NCI-H2107 treated with DMSO at 0.1 percent for 48 hours (cell line): ENCODE results near the gene ADCY1.

Source experiments
- DNase-seq: peaks from one replicate; lab custom pipeline; 2025; ENCODE audit not compliant: unreplicated experiment; lab: John Stamatoyannopoulos, UW

ADCY1 gene

DNA sequence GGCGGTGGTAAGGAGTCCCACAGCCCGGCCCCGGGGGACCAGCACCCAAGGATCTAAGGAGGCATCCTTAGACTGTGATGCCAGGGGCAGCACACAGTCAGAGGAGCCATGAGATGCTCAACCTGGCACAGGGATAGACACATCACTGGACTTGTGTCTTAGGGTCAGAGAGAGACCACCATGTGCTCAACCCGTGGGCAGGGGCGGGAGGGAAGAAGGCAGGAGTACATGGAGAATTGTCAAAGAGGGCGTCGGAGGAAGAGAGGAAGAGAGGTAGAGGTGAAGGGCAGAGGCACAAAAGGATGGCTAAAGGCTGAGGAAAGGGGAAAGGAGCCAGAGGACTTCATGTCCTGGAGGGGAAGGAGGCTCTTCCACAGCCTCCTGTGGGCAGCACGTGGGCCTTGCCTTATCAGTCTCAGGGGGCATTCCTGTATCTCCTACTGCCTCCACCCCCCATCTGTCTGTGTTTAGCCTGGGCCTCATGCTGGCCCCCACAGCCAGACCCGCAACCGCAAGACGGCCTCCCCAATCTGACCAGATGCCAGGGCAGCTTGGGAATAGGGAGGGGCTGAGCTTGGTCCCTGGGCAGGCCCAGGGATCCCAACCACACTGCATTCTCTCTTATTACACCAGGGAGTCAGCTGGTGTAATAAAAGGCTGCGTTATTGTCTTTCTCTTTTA, 2.2 kb downstream of the ADCY1 start:
- no peak for DNase-seq

DNA sequence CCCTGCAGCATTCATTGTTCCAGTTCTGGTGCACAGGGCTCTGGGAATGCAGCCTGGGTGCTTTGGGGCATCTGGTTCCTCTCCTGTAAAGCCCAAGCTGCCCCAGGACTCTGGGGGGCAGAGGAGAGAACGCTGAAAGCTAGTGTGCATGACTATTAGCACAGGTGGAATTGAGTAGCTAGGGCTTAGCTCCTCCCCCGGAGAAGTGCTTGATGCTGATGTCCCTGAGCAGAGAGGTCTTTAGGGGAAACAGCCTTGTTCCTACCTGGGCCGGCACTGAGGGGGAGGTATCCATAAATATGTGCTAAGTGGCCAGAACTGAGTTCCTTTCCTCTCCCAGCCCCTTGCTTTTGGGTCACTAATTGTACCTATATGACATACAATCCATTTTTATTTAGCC, 3.9 kb downstream of the ADCY1 start:
- no peak for DNase-seq

DNA sequence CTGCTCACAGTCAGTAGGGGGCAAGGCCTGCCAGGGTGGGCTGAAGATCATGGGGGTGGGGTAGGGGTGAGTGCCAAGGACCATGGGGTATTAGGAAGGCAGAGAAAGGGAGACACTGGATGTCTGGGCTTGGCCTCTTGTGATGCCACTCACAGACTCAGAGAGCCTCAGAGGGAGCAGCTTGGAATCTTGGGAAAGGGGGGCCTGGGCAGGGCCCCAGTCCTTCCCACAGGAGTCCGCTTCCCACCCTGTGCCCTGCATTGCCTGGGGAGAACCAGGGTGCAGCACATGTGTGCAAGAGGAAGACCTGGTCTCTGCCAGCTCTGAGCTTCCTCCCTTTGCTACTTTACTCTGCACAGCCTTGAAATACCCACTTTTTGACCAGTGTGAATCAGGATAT, 4.3 kb downstream of the ADCY1 start:
- DNase-seq = no peak

DNA sequence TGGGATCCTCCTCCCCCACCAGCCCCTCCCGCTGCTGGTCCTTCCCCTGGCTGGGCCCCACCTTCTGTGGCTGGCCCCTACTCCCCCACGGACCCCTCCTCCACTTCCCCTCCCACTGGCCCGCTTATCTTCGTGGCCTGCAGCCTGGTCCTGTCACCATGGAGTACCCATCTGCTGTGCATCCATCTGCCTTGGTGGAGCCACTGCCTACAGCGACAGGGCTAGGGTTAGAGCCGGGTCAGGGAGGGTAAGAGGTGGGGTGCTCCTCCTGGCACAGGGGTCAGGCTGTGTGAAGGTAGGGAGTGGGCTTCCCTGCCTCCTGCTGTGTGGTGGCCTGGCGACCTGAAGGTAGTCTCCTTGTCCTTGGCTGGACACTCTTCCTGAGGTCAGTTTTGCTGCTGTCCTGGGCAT, 5.2 kb downstream of the ADCY1 start:
- no peak for DNase-seq

DNA sequence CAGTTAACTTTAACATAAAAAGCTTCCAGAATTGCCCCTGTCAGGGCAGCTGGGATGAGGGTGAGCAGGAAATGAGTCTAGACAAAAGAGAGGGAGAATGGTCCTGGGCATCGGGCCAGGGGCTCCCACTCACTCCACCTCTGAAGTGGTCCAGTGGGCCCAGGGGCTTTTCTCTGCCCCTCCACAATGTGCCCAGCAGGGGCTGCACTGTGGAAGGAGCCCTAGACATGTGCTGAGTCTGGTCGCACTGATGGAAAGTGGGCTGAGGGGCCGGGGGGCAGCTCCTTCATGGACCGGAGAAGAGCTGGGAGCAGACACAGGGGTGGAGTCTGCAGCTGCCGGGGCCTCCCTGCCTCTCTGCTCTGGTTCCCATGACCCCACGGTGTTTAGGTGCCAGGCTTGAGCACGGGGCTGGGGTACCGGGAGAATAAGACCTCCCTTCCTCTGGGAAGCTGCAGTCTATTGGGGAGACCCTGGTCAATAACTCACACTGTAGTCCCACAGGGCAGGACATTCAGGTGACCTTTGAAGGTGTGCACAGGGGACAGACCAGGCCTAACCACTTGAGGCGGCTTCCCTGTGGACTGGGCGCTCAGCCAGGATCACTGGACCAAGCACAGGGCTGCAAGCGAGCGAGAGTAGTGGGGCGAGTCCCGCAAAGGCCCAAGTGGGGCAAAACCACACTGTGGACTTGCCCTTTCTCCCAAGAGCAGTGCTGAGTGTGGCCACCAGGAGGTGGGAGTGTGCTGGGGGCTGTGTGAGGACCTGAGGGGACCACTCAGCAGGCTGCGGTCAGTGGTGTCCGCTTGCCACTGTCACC, 6.1 kb downstream of the ADCY1 start:
- DNase-seq = no peak

DNA sequence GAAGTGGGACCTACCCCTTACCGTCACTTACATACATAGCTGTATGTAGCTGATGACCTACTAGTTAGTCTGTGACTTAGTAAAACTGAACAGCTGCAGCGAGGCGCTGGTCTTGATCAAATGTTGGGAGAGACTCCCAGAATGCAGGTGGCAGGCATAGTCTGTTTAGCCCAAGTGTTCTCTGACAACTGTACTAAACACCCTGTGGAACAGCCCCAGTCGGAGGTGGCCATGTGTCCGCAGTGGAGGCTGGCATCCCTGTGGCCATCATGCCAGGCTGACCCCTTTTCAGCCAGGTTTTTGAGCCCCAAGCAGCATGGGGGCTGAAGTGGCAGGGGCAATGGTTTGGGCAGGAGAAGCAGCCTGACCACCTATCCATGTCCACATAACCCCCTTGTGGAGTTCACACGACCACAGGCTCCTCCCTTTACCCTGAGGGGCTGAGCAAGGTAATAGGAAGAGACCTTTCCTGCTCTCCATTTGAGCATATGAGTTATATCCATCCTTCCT, 7.2 kb downstream of the ADCY1 start:
- DNase-seq = no peak

DNA sequence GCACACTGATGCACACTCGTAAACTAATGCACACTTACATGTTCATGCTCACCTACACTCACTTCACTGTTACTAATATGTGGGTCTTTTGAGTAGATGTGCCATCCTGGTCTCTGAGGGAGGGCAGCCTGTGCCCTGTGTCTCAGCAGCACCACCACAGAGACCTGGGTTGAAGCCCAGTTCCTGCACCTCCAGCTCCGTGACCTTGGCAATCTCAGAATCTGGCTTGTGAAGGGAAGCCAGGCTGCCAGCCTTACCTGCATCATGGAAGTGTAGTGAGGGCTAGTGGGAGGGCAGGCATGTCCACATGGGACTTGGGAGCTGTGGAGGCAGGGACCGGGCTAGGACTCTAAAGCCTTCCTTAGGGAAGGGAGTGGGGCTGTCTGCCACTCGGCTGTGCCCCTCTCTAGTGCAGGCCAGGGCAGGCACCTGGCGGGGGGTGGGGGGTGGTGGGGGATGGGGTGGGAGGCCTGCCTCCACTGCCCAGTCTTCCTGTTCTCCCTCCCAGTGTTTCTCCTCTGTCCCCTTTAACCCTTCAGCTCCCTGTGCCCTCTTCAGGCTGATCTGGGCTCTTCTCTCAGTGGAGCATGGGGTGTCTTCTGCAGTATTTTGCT, 8.1 kb downstream of the ADCY1 start:
- no peak for DNase-seq

DNA sequence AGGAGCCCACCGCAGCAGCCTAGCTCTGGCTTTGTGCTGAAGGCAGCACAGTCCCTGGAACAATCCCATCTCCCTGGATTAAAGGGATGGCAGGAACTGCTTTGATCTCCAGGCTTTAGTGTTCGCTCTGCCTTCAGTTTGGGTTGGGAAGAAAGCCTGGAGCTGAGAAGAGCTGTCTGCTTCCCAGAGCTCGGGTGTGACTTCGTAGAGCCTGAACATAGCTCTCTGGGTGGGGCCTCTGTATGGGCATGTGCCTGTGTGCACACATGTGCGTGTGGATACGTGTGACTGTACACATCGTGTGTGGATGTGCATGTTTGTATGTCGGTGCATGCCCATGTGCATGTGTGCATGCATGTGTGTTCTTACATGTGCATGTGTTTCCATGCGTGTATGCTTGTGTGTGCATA, 8.7 kb downstream of the ADCY1 start:
- no peak for DNase-seq

DNA sequence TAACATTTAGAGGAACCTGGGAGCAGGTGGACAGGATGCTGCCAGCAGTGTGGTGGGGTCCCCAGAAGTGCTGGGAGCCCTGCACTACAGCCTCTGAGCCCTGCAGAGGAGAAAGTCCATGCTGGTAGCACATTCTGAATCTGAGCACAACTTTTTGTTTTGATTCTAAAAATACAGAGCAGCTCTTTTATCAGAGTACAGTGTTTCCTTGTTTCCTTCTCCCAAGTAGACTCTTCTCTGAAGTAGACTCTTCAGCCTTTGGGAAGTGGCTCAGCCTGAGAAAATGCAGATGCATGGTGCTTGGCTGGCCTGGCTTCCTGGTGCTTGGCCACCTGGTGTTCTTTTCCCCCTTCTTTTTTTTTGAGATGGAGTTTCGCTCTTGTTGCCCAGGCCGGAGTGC, 9.1 kb downstream of the ADCY1 start:
- DNase-seq = no peak

DNA sequence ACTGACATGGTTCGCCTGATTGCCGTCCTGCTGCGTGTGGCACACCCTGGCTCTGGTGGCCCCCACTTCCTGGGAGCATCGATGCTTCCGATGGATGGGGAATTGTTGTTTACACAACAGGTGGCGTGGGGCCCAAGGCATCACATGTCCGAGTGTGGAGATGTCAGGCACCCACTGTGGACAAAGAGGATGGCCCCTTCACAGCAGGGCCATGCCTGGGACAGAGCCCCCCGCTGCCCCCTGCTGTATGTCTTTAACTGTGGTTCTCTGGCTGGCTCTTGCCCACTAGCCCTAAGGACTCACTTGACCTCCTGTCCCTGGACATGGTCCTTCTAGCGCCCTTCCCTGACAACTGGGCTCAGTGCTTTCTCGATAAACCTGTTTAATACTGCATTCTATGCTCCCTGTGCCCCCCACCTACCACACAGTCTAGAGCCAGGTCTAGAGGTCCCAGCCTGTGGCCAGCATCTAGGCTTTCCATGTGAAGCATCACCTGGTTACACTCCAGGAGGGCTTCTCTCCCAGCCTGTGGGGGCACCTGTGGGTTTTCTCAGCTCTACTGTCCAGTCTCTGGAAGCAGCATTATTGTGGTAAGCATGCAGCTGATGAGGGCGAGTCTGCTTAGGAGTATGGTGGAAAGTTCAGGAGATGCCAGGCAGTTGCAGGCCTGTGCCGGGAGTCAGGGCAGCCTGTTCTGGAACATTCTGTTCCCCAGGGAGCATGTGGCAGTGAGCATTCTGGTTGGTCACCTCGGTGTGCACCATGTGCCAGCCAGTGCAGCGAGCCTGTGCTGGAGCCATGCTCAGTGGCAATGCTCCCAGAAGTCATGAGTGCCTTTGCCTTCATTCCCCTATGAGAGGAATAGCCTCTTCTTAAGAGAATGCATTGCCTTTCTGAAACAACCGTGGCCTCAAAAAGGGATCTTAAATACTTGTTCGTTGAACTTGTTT, 10.4 kb downstream of the ADCY1 start:
- DNase-seq = no peak

DNA sequence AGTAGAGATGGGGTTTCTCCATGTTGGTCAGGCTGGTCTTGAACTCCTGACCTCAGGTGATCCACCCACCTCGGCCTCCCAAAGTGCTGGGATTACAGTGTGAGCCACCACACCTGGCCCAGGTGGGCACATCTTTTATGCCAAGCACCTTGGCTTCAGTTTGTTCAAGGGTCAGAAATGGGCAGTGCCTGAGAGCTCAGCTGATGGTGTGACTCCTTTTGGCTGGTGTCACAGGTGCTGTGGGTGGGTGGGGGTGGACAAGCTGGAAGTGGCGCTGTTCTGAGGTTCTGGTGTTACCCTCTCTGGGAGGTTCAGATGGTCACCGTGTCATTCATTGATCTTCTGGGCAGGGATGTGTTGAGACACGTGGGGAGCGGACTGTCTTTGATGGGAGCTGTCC, 11.5 kb downstream of the ADCY1 start:
- no peak for DNase-seq

DNA sequence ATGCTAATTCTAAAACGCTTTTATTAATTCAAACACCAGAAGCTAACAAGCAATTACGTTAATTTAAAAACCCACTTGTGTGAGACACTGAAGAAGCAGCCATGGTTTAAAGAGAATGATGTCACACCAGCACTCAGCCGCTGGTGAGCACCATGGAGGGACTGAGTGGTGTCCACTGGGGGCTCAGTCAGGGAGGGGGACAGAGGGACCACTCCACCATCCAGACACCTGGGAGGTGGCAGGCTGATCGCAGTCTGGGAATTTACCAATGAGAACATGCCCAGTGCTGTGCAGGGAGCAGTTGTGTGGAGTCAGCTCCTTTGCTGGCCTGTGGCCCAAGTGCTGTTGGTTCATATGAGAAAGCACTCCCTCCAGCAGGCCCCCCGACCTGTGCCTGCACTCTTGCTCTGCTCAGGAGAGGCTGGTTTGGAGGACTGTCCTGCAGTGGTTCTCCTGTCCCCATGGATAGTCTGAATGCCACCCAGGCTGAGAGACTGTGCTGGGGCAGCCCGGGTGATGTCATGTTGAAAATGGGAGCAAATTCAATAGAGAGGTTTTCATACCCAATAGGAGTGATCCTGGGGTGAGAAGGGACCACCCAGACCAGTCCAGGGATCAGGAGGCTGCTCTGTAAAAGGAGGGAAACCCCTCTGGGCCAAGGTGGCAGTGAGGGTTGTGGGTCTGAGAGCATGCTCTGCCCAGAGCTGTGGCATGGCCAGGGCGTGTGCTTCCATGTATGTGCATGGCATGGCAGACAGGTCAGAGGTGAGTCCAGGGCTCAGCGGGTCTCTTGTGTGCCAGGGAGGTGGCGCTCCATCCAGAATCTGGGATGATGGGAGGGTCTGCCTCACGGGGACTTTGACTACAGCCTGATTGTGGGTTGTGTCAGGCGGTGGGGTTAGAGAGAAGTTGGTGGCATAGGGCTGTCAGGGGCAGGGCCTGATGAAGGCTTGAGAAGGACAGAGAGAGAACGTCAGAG, 12.7 kb downstream of the ADCY1 start:
- no peak for DNase-seq

DNA sequence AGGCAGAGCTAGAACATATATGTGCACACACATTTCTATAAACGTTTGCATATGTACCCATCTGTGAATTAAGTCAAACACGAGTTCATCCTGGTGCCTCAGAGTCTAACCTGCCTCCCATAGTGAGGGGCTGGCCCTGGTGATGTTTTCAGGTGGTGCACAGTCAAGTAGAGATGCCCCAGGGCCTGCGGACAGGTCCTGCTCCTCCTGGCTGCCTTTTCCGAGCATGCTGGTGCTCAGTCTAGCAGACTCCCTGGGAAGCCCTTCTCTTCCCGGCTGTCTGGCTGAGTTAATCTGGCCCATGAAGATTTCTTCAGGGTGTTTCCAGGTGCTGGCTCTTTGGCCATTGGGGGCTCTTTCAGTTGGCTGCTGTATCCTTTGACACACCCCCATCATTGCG, 14.3 kb downstream of the ADCY1 start:
- no peak for DNase-seq

DNA sequence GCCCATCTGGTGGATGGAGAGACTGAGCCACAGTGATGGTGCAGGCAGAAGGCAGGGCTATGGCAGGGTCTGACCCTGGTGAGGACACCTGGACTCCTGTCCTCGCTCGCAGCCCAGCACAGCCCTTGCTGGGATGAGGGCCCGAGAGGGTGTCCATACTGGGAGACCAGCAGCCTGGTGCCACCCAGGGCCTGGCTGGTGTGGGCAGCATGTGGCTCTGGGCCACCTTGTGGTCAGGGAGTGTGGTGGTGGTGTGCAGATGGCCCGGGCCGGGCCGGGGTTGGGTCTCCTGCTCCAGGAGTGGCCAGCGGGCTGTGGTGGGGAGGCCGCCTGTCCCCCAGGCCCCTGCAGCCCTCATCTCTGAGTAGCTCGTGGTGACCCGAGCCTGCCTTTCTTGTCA, 14.9 kb downstream of the ADCY1 start:
- DNase-seq = no peak

DNA sequence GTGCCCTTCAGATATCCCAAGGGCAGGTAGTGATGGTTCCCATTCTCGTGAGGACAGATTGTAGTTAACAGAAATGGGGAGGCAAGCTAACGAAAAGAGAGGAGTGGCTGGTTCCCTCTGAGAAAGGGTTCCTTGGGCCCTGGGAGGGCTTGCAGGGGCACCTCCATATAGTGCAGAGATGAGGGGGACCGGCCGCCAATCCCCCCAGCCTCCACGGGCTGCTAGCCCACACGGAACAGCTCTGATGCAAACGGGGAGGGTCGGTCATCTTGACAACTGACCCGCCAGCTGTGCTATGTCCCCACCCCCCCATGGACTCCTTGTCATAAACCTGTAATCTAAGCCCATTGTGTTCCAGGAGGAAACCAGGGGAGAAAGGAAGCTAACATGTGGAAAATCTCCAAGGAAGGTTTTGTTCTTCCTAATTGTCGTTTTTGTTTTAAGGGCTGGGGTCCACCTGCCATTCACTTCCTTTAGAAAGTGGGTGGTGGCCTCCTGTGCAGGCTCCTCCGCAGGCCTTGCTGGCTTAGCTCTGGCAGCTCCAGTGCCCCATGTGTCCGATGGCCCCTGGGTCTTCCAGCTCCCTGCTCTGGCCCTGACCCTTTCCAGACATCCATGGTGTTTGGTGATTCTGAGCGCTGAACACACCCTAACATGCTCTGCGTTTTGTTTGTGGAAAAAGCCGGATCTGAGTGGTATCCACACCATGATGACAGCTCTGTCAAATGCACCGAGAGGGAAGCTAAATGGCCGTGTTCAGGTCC, 15.9 kb downstream of the ADCY1 start:
- DNase-seq = no peak

DNA sequence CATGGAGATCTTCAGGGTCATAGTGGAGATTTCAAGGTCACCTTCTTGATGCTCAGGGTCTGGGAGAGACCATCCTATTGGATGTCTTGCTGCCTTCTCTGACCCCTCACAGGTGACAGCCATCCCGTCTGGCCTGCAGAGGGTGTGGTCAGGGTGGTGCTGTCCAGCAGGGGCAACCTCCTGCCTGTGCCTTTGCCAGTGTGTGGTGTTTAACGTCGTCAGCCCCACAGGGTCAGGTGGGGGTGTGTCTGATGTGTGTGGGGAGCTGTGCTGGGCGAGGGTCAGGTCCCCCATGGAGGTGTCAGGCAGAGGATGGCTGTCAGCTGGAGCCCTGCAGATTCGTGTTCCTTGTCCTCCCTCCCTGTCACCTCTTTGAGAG, 16.5 kb downstream of the ADCY1 start:
- DNase-seq = no peak

DNA sequence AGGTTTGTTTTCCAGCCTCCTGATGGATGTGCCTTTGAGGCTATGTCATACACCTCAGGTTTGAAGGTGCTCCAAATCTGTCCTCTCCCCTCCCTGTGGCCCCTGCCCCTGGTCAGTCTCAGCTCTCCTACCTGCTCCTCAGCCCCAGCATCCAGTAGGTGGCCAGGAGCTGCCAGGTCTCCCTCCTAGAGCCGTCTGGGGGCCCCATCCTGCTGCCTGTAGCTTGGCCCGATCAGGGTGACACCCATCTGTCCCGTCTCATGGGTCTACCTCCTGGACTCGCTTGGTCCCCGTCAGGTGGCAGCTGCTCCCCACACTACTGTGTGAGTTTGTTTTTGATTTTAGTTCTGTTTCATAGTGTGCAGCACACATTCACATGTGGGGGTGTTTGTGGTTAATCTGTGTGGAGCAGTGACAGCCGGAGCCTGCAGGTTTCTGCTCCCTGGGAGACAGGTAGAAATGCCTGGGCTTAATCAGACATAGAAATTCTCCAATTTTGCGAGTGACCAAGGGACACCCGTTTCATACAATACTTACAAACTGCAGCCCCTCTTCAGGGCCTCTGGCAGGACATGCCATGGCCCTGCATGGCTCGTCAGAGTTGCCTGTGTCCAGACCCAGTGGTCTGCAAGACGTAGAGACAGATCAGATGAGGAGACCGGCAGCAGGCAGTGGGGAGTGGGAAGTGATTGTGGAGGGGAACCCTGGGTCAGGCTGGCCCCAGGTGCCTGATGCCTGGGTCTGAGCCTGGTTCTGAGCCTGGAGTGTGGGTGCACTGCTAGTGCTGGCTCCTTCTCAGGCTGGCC, 17.1 kb downstream of the ADCY1 start:
- DNase-seq = no peak
